NCI-H2107 treated with DMSO at 0.1 percent for 48 hours (cell line): ENCODE data around the gene PPIG.
"Not testable (repeated sequence)": the region's sequence is repeated elsewhere in the genome, so short reads cannot be mapped to it uniquely, and the experiment has no call there.

Experiments used
- DNase-seq: peaks from one replicate; lab custom pipeline; 2025; ENCODE audit not compliant: unreplicated experiment; lab: John Stamatoyannopoulos, UW

PPIG gene

DNA sequence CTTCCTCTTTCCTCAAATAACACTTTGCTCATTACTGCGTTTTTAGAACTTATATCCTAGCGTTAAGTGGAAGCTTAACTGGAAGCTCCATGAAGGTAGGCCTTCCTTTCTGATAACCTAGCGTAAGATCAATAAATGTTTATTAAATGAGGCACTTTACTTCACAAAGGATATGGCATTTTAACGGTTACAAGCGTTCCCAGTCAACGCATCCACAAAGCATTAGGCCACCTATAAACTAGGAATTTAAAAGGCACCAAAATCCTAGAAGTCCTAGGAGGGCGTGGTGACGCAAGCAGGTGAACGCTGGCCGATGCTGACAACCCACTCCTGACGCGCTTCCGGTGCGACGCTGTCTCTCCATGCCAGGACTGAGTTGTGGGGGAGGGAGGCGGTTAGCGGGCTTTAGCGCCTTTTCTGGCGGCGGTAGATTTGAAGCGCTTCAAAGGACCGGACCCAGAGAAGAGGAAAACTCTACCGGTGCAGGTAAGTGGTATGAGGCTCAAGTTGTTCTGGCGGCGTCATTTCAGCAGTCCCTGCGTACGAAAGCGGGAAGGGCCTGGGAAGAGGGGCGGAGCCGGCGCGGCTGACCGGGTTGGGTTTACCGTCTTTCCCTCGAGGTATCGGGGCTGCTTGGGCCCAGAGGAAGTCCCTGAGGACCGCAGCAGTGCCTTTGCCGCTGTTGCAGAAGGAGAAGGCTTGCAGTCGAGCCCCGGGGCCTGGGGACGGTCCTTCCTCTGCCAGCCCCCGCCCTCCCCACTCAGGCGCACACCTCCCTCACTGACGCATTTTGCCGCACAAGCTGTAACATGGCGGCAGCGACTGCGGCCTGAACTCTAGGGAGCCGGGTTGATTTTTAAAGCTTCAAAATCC, at the start of gene PPIG:
Gene PPIG, plus strand, starts transcription at position 347 of the 873 bp plus-strand sequence. CDS start 19,691 bp downstream, outside the sequence.
- DNase-seq: peak; percentile 84

DNA sequence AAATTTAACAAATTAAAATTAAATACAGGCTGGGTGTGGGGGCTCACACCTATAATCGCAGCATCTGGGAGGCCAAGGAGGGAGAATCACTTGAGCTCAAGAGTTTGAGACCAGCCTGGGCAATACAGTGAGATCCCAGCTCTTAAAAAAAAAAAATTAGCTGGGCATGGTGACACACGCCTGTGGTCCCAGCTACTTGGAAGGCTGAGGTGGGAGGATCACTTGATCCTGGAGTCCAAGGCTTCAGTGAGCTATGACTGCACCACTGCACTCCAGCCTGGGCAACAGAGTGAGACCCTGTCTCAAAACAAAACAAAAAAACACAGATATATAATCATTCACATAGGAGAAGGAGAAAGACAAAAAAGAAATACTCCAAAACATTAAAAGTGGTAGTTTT, 44.7 kb upstream of the PPIG start:
- DNase-seq: not testable (repeated sequence)

- no peak for DNase-seq
These were observed 44.0 kb upstream of the PPIG start for GRCh38 chr2:169540146-169540545.

DNA sequence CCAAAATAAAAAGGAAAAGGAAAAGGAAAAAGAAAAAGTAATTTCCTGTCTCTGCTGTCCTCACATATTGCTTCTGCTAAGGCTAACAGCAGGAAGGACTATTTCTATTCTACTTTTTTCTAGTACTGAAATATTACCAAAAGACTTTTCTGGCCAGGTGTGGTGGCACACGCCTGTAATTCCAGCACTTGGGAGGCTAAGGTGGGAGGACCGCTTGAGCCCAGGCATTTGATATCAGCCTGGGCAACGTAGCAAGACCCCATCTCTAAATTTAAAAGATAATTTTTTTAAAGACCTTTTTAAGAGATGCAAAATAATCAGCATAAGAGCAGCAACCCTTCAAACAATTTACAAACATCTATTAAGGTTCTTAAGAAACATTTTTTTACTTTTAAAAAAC, 41.7 kb upstream of the PPIG start:
- DNase-seq: no peak

DNA sequence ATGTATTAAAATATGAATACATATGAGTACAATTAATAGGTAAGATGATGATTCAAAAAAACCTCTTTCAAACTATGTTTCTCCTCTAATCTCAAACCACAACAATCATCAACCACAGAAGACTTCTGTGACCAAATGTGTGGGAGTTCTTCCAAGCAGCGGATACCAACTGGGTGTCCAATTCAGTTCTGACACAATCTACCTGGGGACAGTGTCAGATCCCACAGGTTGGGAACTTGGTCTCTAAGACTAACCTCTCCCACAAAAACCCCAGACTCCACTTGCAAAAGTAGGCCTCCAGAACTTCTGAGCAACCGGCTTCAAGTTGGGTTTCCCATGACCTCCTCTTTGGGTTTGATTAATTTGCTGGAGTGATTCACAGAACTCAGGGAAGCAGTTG, 37.4 kb upstream of the PPIG start:
- DNase-seq: no peak

DNA sequence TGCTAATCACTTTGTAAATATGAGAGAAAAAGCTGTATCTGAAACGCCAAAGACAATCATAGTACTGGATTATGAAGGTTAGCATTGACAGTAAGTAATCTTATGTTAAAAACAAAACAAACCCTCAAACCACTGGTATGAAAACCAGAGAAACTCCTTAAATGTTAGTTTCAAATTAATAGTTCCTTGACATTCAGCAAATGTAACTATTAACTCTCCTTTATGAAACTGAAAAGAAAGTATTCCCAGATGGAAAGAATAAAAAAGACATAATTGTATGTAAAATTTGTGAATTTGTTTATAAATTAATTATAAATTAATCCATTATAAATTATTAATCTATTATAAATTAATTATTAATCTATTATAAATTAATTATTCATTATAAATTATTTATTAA, 22.8 kb upstream of the PPIG start:
- DNase-seq: no peak

DNA sequence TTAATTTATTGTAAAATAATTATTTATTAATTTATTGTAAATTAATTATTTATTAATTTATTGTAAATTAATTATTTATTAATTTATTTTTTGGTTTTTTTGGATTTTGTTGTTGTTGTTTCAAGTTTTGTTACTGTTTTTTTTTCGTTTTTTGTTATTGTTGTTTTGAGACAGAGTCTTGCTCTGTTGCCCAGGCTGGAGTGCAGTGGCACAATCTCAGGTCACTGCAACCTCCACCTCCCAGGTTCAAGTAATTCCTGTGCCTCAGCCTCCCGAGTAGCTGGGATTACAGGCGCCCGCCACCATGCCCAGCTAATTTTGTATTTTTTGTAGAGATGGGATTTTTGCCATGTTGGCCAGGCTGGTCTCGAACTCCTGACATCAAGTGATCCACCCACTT, 22.1 kb upstream of the PPIG start:
- not testable (repeated sequence) for DNase-seq

DNA sequence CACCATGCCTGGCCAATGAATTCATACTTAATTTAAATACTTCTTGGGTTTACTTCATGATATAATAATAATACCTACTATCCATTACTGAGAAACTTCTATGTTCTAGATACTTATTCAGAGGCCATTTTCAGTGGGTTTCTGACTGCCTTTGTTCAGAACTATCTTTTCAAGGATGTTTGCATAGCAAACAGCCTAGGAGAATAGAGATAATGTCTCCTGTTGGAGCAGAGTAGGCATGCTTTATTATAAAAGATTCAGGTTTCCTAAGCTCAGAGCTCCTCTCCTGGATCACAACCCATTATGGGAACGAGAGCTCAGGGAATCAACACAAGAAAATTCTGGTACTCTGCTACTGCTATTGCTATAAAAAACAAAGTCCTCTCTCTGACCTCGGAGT, 21.6 kb upstream of the PPIG start:
- no peak for DNase-seq

DNA sequence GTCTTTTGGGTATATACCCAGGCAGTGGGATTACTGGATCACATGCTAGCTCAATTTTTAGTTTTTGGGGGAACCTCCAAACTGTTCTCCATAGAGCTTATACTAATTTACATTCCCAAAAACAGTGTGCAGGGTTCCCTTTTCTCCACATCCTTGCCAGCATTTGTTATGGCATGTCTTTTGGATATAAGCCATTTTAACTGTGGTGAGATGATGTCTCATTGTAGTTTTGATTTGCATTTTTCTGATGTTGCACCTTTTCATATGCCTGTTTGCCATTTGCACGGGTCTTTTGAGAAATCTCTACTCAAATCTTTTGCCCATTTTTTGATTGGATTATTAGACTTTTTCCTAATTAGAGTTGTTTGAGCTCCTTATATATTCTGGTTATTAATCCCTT, 18.5 kb upstream of the PPIG start:
- no peak for DNase-seq

- no peak for DNase-seq
These were observed 14.2 kb upstream of the PPIG start for GRCh38 chr2:169569948-169570347.

DNA sequence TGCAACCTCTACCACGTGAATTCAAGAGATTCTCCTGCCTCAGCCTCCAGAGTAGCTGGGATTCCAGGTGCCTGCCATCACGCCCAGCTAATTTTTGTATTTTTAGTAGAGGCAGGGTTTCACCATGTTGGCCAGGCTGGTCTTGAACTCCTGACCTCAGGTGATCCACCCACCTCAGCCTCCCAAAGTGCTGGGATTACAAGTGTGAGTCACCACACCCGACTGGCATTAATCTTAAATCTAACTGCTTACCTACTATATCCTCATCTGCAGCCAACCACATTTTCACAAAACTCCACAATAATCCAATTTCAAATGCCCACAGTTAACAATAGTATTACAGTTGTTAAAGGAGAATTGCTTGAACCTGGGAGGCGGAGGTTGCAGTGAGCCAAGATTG, 13.4 kb upstream of the PPIG start:
- DNase-seq: not testable (repeated sequence)

DNA sequence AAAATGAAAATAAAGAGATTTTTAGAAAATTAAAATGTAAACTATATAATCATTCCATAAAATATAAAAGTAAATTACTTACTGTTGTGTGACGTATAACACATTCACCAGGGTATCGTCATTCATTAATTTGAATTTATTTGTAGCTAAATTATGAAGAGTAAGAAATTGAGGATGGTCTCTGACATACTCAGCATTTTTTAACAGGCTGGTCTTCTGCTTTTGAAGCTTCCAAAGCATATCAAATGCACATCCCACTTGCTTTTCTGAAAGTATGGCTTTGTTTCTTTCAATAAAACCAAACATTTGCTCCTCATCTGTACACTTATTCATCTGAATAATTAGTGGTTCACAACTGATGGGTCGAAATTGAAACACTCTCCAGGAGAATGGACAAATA, 12.6 kb upstream of the PPIG start:
- DNase-seq: no peak

DNA sequence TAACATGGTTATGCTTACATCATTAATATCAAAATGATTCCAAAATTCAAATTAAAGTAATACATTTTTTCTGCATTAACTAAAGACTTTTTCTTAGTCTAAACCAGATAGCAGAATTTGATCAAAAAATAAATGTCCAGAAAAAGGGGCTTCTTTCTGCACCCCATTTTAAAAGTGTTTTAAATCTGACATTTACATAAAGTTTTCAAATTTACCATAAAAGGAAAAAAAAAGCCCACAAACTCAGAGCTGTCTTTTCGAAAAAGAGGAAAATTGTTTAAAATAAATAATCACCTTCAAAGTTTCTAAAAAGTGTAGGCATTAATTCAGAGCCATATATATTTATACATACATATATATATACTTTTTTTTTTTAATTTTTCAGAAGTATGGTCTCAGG, 12.0 kb upstream of the PPIG start:
- DNase-seq: no peak

GRCh38 chr2:169572821-169573159, 11.4 kb upstream of the PPIG start:
- DNase-seq: no peak

- DNase-seq: peak; percentile 81
These were observed 10.8 kb upstream of the PPIG start, which contains the start of gene FASTKD1 for GRCh38 chr2:169573160-169573973. TSS of gene FASTKD1 (minus strand) at chr2:169573865. CDS start at chr2:169572029, 1,836 bp downstream.

DNA sequence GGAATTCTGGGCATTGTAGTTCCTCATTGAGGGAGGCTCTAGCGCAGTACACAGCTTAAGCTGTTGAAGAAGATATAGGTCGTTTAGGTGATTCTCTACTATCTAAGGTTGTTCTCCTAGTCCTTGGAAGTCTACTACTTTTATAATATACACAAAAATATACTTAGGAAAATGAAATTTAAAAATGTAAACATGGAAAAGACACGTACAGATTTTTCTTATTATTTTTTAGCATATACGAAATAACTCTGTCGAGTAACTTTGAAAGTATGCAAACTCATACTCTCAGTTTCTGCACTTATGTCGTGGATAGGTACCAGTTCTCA, 10.2 kb upstream of the PPIG start:
- DNase-seq: no peak

GRCh38 chr2:169574539-169574938, 9.6 kb upstream of the PPIG start:
- not testable (repeated sequence) for DNase-seq

GRCh38 chr2:169575264-169575663, 8.9 kb upstream of the PPIG start:
- DNase-seq: not testable (repeated sequence)

DNA sequence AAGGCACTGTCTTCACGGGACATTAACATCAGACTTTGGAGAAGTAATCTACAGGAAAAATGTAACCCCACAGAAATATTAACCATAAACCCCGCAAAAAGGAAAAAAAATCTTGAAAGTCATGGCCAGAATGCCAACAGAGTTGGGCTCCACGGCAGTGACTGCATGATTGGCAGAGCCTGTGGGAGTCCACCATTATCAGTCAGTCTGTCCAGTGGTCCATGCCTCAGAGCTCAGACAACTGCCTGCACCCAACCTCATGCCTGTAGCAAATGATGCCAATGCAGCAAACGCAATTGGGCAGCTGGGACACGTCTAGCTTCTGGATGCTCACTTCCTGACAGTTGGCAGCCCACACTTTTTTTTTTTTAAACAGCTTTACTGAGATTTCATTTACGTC, 5.1 kb upstream of the PPIG start:
- DNase-seq: no peak

GRCh38 chr2:169582552-169583266, 1.4 kb upstream of the PPIG start:
- not testable (repeated sequence) for DNase-seq

DNA sequence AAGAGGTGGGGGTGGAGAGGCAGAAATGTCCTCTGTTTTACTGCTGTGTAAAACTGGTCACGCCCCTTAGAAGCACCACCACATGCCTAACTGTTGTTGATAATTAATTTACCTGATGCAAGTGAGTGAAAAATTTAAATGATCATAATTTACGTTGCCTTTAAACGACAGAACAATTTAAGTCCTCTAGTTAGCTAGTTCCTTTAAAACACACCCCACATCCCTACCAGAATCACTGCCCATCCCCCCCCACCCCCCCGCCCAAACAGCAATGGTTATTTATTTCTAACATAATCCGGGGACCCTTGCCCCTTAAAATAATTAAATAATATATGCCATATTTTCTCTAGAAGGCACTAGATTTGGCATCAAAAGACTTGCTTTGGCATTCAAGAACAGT, 633 bp upstream of the PPIG start:
- DNase-seq: no peak

- no peak for DNase-seq
These were observed 1.5 kb downstream of the PPIG start for GRCh38 chr2:169585673-169586072.
